H9 (cell line): ENCODE data around the gene SLIT2. TPM values are rescaled to one million over a fixed set of nuclear protein-coding genes. Genes with fewer than 3 reads are reported as not detected.

ENCODE experiments used
- DNase-seq: peaks from one replicate; pipeline ENCODE4 v3.0.0-alpha.2; 2017
- H2AFZ ChIP-seq: one replicate; pipeline ENCODE4 v1.6.1; 2013; ENCODE audit warnings: mild to moderate bottlenecking, low read length, control low read depth, moderate library complexity
- H2AK5ac ChIP-seq: 2 replicates; pipeline ENCODE4 v1.6.1; 2013; ENCODE audit warnings: low read length, control low read depth, mixed read lengths; ENCODE audit not compliant: insufficient read length
- H2BK120ac ChIP-seq: one replicate; pipeline ENCODE4 v1.6.1; 2013; ENCODE audit warnings: low read depth, mild to moderate bottlenecking, low read length, control low read depth, inconsistent platforms; ENCODE audit not compliant: poor library complexity, severe bottlenecking
- H2BK12ac ChIP-seq: 2 replicates; pipeline ENCODE4 v1.6.1; 2013; ENCODE audit warnings: low read length, control low read depth, mixed read lengths, low read depth; ENCODE audit not compliant: insufficient read length
- H2BK15ac ChIP-seq: 2 replicates; pipeline ENCODE4 v1.6.1; 2013; ENCODE audit warnings: low read depth, low read length, control low read depth
- H2BK20ac ChIP-seq: one replicate; pipeline ENCODE4 v1.6.1; 2013; ENCODE audit warnings: low read depth, mild to moderate bottlenecking, low read length, control low read depth, inconsistent platforms; ENCODE audit not compliant: poor library complexity, severe bottlenecking
- H2BK5ac ChIP-seq: 2 replicates; pipeline ENCODE4 v1.6.1; 2013; ENCODE audit warnings: low read length, control low read depth, mixed read lengths; ENCODE audit not compliant: insufficient read length
- H3K14ac ChIP-seq: 2 replicates; pipeline ENCODE4 v1.6.1; 2013; ENCODE audit warnings: low read length, control low read depth; ENCODE audit not compliant: insufficient read depth
- H3K18ac ChIP-seq: 2 replicates; pipeline ENCODE4 v1.6.1; 2013; ENCODE audit warnings: low read depth, mild to moderate bottlenecking, mixed read lengths, low read length, control low read depth; ENCODE audit not compliant: insufficient read length
- H3K23ac ChIP-seq: 2 replicates; pipeline ENCODE4 v1.6.1; 2013; ENCODE audit warnings: low read length, control low read depth, mixed read lengths, low read depth; ENCODE audit not compliant: insufficient read length
- H3K23me2 ChIP-seq: 2 replicates; pipeline ENCODE4 v1.6.1; 2013; ENCODE audit warnings: low read depth, mild to moderate bottlenecking, mixed read lengths, low read length, control low read depth; ENCODE audit not compliant: insufficient read length, poor library complexity, severe bottlenecking
- H3K27ac ChIP-seq: 2 replicates; pipeline ENCODE4 v1.5.1; 2013; ENCODE audit warnings: low read length, control low read depth, mixed read lengths, low read depth; ENCODE audit not compliant: insufficient read length
- H3K27me3 ChIP-seq: 2 replicates; pipeline ENCODE4 v1.6.1; 2013; ENCODE audit warnings: low read length, control low read depth, inconsistent platforms; ENCODE audit not compliant: insufficient read depth
- H3K4ac ChIP-seq: 2 replicates; pipeline ENCODE4 v1.6.1; 2013; ENCODE audit warnings: low read depth, mild to moderate bottlenecking, control low read depth, inconsistent platforms, low read length, moderate library complexity
- H3K4me1 ChIP-seq: 2 replicates; pipeline ENCODE4 v1.6.1; 2013; ENCODE audit warnings: low read length, control low read depth, inconsistent platforms; ENCODE audit not compliant: insufficient read depth
- H3K4me2 ChIP-seq: 2 replicates; pipeline ENCODE4 v1.6.1; 2013; ENCODE audit warnings: low read length, control low read depth, mixed read lengths; ENCODE audit not compliant: insufficient read length, insufficient read depth
- H3K56ac ChIP-seq: 2 replicates; pipeline ENCODE4 v1.6.1; 2013; ENCODE audit warnings: low read depth, mild to moderate bottlenecking, mixed read lengths, low read length, control low read depth; ENCODE audit not compliant: insufficient read length
- H3K79me1 ChIP-seq: 2 replicates; pipeline ENCODE4 v1.6.1; 2013; ENCODE audit warnings: low read depth, mild to moderate bottlenecking, moderate library complexity, low read length, control low read depth, inconsistent platforms; ENCODE audit not compliant: insufficient read depth, poor library complexity, severe bottlenecking
- H3K79me2 ChIP-seq: 2 replicates; pipeline ENCODE4 v1.6.1; 2013; ENCODE audit warnings: low read length, control low read depth, inconsistent platforms; ENCODE audit not compliant: insufficient read depth
- H3K9ac ChIP-seq: 2 replicates; pipeline ENCODE4 v1.6.1; 2013; ENCODE audit warnings: low read length, control low read depth, mixed read lengths; ENCODE audit not compliant: insufficient read length; ENCODE audit errors: extremely low read depth
- H3K9me3 ChIP-seq: one replicate; pipeline ENCODE4 v1.6.1; 2013; ENCODE audit warnings: low read depth, low read length, inconsistent platforms; ENCODE audit not compliant: control insufficient read depth
- H3T11ph ChIP-seq: one replicate; pipeline ENCODE4 v1.6.1; 2013; ENCODE audit warnings: mild to moderate bottlenecking, low read length, control low read depth, inconsistent platforms
- H4K20me1 ChIP-seq: one replicate; pipeline ENCODE4 v1.6.1; 2013; ENCODE audit not compliant: control insufficient read depth, insufficient read length, insufficient read depth
- H4K5ac ChIP-seq: 2 replicates; pipeline ENCODE4 v1.6.1; 2013; ENCODE audit warnings: low read depth, mild to moderate bottlenecking, mixed read lengths, low read length, control low read depth; ENCODE audit not compliant: insufficient read length
- H4K8ac ChIP-seq: replicated peaks from 2 replicates; pipeline ENCODE4 v1.6.1; 2013; ENCODE audit warnings: low read length, control low read depth, mixed read lengths, low read depth; ENCODE audit not compliant: insufficient read length
- H4K91ac ChIP-seq: 2 replicates; pipeline ENCODE4 v1.6.1; 2013; ENCODE audit warnings: low read depth, mild to moderate bottlenecking, moderate library complexity, mixed read lengths, low read length, control low read depth; ENCODE audit not compliant: insufficient read length
- H3K27ac Mint-ChIP-seq, 3 experiments: 2 replicates in 2 of 3; 3 replicates in 1 of 3; pipeline ENCODE4 v1.8.0; 2020 to 2021; ENCODE audit warnings: mixed read lengths in 3 of 3, mild to moderate bottlenecking in 1 of 3, moderate library complexity in 1 of 3
- H3K27me3 Mint-ChIP-seq: 2 replicates; pipeline ENCODE4 v1.8.0; 2021; ENCODE audit warnings: low read depth, mild to moderate bottlenecking, moderate library complexity, mixed read lengths
- H3K36me3 Mint-ChIP-seq, 3 experiments: 2 replicates in 2 of 3; 3 replicates in 1 of 3; pipeline ENCODE4 v1.8.0; 2020 to 2021; ENCODE audit warnings: low read depth in 3 of 3, mixed read lengths in 3 of 3; ENCODE audit not compliant: insufficient read depth in 1 of 3
- H3K4me1 Mint-ChIP-seq, 2 experiments: 2 replicates each; pipeline ENCODE4 v1.8.0; 2020; ENCODE audit warnings: mixed read lengths in 2 of 2
- H3K4me3 Mint-ChIP-seq, 2 experiments: 2 replicates in 1 of 2; 3 replicates in 1 of 2; pipeline ENCODE4 v1.8.0; 2020 to 2021; ENCODE audit warnings: mild to moderate bottlenecking in 2 of 2, mixed read lengths in 2 of 2, moderate library complexity in 1 of 2
- H3K9me3 Mint-ChIP-seq, 2 experiments: 2 replicates in 1 of 2; 3 replicates in 1 of 2; pipeline ENCODE4 v1.8.0; 2020; ENCODE audit warnings: mild to moderate bottlenecking in 2 of 2, mixed read lengths in 2 of 2, moderate library complexity in 1 of 2
- CTCF ChIP-seq: fragments of 200-600 bp; sonication (generic); conservative IDR thresholded peaks from 3 replicates; pipeline ENCODE4 v1.8.0; 2021; ENCODE audit warnings: antibody characterized with exemption, mild to moderate bottlenecking
- WGBS: extraction: QIAGEN DNeasy Blood & Tissue Kit; methylation state at CpG from one replicate; pipeline ENCODE4 v1.1.7; 2013; ENCODE audit warnings: missing lambda C conversion rate, low lambda C conversion rate, mixed read lengths; ENCODE audit not compliant: insufficient read length; ENCODE audit errors: extremely low coverage; 5-methylcytosine and 5-hydroxymethylcytosine counted together
- total RNA-seq: library from RNA; stranded (reverse); gene quantifications from 2 replicates; pipeline ENCODE4 v1.2.1, GENCODE V29; 2021

The SLIT2 gene
- total RNA-seq, 1 experiment from 2014 or later: 1.3 TPM

- no peaks in the 10 kb centered on the region for H3K9me3 ChIP-seq
- H2AFZ ChIP-seq: no peak overlapping the region
Observed at GRCh38 chr4:20297783-20298182, 46.1 kb downstream of the SLIT2 start.

More at GRCh38 chr4:20297783-20298182, 46.1 kb downstream of the SLIT2 start:
- no peak for TF ChIP-seq CTCF
- peaks cover 0 to 2% of the 10 kb centered on the region in 2 experiments; a peak in 1 of 4 replicates for H3K4me1 Mint-ChIP-seq
- H3K27me3 Mint-ChIP-seq: no peaks in the 10 kb centered on the region
- WGBS: no CpG with 5 or more reads among the region's 6 CpGs
- no peaks in the 10 kb centered on the region for H3K36me3 Mint-ChIP-seq
- Histone ChIP-seq H3K4me2 (no peak overlapping the region), H4K20me1 (no peaks in the 10 kb centered on the region), H3K4ac (no peak overlapping the region), H3K79me2 (no peaks in the 10 kb centered on the region), H2BK20ac (no peak overlapping the region), H2AK5ac (no peak overlapping the region), H2BK5ac (no peak overlapping the region), H4K8ac (no peak overlapping the region), H3T11ph (no peak overlapping the region), H3K18ac (no peak overlapping the region), H4K5ac (no peak overlapping the region), H2BK15ac (no peak overlapping the region), H3K14ac (no peak overlapping the region), H3K27me3 (no peaks in the 10 kb centered on the region), H3K23me2 (no peaks in the 10 kb centered on the region), H3K56ac (no peak overlapping the region), H2BK12ac (no peak overlapping the region), H3K9ac (no peak overlapping the region), H3K27ac (no peak overlapping the region), H3K4me1 (no peaks in the 10 kb centered on the region), H4K91ac (no peak overlapping the region), H3K79me1 (no peaks in the 10 kb centered on the region), H3K23ac (no peak overlapping the region), H2BK120ac (no peak overlapping the region)
- no peak overlapping the region for H3K27ac Mint-ChIP-seq
- H3K9me3 Mint-ChIP-seq: no peaks in the 10 kb centered on the region
- H3K4me3 Mint-ChIP-seq: no peak overlapping the region
- DNase-seq: no peak
